NCI-H82 (cell line): ENCODE results near the gene RASA4.
"Not testable (repeated sequence)": the region's sequence is repeated elsewhere in the genome, so short reads cannot be mapped to it uniquely, and the experiment has no call there.

Experiments used
- DNase-seq: peaks from one replicate; lab custom pipeline; 2025; lab: John Stamatoyannopoulos, UW

Gene RASA4

DNA sequence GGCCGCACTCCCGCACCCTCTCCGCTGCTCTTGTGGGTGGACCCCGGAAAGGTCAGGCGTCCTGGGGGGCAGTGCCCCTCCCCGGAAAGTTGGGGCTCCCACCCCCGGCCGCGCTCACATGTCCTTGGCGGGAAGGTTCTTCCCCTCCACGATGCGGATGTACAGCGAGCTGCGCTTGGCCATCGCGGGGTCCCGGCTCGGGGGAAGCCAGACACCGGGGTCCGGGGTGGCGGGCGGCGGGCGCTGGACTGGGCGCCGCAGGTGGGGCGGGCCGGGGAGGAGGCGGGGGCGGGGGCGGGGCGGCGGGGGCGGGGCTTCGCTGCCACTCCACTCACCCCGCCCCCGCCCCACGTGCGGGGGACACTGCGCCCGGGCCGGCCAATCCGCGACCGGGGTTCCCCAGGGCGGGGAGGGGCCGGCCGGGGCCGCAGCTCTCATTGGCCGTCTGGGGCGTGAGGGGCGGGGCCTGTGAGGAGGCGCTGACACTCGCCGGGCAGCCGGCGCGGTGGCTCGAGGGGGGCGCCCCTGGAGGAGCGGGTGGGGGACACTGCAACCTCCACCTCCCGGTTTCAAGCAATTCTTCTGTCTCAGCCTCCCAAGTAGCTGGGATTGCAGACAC is at the start of gene RASA4:
Gene RASA4 (minus strand): TSS at position 250 of the 619 bp plus-strand sequence. CDS start 67 bp downstream, at position 183.
- DNase-seq: not testable (repeated sequence)

DNA sequence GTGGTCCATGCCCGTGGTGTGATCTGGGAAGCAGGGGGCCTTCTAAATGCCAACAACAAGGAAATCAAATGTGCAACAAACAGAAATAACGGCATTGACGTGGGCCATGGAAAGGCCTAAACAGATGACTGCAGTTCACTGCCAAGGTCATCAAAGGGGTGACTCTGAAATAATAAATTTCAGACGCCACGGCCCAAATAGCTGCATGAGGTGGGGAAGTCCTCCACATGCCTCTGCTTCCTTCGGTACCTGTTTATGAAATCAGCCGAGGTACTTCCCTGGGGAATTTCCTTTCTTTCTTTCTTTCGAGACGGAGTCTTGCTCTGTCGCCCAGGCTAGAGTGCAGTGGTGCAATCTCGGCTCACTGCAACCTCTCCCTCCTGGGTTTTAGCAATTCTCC is 48.2 kb upstream of the RASA4 start:
- not testable (repeated sequence) for DNase-seq

DNA sequence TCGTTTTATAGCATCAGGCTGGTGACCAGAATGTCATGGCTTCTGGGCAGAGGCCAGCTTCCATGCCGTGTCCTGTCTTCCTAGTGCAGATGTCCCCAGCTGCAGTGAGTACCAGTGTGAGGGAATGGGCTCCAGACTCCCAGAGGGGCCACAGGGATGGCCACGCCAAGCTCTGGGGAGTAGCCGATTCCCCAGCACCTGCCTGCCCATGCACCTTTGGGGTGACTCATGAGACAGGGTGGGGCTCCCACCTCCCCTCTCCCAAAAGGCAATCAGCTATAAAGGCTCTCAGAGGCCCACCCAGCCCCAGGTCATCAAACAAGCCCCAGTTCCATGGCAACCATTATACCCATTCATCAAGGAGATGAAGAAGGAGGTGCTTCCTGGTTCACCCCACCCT is 33.4 kb upstream of the RASA4 start, which contains the start of gene SPDYE2B:
Gene SPDYE2B (plus strand): TSS at position 396 of the 400 bp plus-strand sequence. CDS start 2,030 bp downstream, outside the sequence.
- not testable (repeated sequence) for DNase-seq

DNA sequence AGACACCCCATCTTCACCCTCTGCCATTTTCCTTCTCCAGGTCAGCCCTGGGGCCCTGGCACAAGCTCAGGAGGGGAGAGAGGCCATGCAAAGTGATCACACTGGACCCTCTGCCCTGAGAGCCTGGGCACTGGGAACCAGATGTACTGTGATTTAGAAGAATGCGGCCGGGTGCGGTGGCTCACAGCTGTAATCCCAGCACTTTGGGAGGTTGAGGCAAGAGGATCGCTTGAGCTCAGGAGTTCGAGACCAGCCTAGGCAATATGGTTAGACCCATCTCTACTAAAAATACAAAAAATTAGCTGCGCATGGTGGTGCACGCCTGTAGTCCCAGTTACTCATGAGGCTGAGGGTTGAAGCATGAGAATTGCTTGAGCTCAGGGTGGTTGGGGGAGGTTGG is 31.3 kb upstream of the RASA4 start:
- DNase-seq: not testable (repeated sequence)

DNA sequence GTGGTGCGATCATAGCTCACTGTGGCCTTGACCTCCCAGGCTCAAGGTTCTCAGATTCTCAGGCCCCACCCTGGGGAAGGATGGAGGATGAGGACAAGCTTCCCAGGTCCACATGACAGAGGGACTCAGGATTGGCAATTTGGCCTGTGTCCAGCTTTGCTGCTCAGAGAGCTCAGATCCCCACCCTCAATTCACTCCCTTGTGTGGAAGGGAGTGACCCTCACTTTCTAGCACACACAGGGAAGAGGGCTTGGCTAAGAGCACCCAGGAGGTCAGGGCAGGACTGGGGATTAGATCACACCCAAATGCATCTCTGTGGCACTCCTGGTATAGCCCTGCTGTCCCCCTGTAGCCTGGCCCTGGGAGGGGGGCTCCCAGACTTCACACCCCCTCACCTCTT is 26.8 kb upstream of the RASA4 start:
- DNase-seq: not testable (repeated sequence)

DNA sequence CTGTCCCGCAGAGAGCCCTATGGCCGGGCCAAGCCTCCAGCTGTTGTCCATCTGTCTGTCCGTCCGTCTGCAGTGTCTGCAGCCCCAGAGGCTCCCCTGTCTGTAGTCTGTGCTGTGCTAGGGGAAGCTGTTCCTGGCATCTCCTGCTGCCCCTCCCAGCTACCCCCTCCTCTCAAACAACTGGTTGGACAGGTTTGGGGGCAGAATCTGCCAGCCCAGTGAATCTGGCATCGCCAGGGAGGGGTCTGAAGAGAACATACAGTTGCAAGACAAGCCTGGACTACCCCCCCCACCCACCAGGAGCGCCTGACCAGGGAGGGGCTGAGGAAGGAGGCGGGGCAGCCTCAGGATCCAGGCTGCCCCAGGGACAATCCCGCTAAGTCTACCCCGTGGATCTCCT is 26.1 kb upstream of the RASA4 start, which contains the start of gene UPK3BL1:
Gene UPK3BL1 (minus strand): TSS at position 101 of the 400 bp plus-strand sequence. CDS start 50 bp downstream, at position 51.
- DNase-seq: not testable (repeated sequence)

DNA sequence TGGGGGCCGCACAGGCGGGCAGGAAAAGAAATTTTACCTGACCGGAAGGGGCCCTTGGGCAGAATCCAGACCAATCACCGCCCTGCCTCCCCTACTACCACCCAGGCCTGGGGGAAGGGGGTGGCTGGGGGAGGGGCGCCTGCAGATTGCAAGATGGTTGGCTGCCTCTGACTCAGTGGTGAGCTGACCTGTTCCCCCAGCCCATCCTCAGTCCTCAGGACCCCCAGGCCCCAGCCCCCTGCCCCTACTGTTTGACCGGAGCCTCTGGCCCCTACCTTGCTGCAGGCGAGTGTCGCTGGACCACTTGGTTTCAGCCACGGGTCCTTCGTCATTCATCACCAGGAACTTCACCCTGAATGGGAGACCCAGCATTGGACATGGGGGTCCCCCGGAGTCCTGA is 22.3 kb upstream of the RASA4 start:
- DNase-seq: not testable (repeated sequence)

DNA sequence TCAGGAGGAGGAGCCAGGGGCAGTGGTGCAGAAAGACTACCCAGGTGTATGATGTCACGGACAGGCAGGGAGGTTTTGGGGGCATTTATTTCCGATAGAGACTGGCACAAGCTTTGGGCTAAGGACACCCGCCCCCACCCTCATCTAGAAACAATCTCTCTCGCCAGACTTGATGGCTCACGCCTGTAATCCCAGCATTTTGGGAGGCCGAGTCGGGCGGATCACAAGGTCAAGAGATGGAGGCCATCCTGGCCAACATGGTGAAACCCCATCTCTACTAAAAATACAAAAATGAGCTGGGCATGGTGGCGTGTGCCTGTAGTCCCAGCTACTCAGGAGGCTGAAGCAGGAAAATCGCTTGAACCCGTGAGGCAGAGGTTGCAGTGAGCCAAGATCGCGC is 20.4 kb upstream of the RASA4 start:
- not testable (repeated sequence) for DNase-seq

DNA sequence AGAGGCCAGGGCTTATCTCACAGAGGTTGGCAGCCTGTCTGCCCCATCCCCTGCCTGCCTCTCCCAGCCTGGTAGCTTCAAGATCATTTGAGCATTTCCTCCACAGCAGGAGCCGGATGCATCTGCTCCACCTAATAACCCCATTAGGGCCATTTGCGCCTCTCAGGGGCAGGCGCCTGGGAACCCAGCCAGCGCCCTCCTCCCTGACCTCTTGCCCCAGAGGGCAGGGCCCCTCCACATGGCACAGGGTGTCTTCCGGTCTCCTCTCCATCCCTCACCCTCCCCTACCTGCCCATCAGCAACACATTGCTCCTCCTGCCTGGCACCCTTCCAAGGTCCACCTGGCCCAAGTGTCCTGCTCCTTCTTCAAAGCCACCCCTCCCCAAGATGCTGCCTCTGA is 18.8 kb upstream of the RASA4 start:
- DNase-seq: not testable (repeated sequence)

DNA sequence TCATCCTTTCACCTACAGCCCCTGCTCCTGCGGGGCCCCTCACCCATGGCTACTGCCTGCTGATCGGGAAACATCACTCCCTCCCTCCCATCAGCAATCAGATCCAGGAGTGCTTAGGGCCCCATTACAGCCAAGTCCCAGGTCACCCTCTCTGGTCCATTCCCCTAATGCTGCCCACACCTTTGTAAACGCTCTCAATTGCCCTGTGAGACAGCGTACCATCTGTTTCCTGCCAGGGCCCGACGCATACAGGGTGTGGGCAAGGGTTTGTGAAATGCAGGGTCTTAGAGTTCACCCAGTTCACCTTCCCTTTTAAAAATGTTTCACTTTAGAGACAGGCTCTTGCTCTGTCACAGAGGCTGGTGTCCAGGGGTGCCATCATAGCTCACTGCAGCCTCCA is 17.7 kb upstream of the RASA4 start:
- DNase-seq: not testable (repeated sequence)

DNA sequence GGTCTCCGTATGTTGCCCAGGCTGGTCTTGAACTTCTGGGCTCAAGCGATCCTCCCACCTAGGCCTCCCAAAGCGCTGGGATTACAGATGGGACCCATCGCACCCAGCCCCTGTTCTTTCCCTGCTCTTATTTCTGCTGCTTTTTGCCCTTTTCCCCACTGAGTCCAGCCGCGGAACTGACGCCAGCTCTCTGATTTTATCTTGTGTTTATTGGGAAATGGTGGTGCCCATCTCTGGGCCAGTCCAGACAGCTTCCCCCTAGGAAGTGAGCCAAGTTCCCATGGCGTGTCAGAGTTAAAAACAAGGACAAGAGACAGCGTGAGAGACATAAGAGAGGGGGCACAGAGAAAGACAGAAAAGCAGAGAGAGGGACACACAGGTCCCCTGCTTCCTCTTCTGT is 14.1 kb upstream of the RASA4 start:
- not testable (repeated sequence) for DNase-seq

DNA sequence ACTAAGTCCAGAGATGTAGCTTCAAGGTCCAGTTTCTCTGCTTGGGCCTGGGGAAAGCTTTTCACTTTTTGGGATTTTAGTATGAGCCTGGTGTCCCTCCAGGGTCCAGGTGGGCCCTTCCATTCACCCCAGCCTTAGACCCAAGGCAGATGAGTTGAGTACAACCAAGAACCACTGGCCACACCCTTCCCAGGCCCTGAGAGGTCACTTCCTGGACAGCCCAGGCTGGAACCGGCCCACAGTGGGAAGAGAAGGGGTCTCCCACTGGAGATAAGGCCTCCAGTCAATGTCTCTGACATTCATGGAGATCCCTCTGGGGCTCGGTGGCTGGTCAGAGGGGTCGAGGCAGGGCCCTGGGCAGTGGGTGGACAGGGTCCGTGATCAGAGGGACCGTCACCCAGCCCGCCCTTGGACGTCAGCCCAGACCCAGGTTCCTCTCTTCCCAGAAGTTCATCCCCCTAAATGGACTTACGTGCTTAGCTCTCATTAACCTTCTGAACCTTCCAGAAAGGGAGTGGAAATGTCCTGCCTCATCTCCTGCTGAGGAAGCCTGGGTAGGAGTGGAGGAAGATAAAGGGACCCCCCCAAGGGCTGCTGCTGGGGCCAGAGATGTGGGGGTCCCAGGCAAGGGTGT is 10.8 kb upstream of the RASA4 start:
- not testable (repeated sequence) for DNase-seq

DNA sequence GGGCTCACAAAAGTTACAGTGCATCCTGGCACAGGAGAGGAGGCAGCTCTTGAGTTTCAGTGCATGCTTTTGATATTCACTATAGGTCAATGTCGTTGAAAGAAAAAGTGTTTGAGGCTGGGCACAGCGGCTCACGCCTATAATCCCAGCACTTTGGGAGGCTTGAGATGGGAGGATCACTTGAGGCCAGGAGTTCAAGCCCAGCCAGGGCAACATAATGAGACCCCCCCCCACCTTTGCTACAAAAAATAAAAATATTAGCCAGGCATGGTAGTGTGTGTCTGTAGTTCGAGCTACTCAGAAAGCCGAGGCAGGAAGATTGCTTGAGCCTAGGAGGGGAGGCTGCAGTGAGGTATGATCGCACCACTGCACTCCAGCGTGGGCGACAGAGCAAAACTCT is 1.6 kb upstream of the RASA4 start:
- not testable (repeated sequence) for DNase-seq

DNA sequence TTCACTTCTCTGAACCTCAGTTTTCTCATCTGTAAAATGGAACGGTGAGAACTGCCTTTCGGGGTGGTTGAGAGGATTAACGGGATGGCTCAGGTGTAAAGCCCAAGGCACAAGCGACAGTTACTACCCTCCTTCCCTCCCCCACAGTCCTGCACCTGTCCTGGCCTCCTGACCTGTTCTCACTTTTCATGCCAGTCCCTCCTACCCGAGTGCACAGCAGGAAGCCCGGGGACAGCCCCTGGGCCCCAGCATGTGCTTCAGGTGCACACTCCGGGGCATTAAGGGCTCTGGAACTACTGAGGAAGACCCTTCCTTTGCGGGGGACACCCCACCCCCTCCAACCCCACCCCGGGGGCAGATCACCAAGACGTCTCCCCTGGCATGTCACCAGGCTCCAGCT is 626 bp downstream of the RASA4 start:
- DNase-seq: not testable (repeated sequence)

DNA sequence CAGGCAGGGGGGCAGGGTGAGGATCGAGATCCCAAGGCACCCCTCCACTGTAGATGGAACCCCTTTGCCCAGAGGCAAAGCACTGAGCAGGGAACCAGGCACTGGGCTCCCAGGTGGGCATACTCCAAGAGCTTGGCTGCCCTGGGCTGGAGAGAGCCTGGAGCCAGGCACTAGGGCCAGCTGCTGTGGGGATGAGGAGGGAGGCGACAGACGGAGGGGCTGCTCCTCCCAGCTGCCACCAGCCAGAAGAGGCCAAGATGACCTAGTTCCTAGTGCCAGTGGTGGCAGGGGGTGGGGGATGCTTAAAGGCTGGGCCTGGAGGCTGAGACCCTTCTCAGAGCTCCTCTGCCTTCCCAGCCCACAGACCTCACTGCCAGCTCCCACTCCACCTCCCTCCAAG is 1.7 kb downstream of the RASA4 start:
- not testable (repeated sequence) for DNase-seq

DNA sequence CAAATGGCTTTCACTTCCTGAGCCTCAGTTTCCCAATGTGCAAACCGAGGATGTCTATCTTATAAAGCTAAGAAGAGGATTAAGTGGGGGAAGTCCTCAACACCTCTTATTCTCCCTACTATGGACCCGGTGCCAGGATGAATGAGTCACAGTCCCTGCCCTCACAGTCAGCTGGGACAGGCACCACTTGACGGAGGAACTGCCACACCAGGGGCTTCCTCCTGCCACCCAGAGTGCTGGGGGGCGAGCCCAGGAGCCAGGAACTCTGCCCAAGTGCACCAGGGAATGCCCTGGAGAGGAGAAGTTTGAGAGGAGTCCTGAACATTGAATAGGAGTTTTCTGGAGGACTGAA is 2.2 kb downstream of the RASA4 start:
- not testable (repeated sequence) for DNase-seq

DNA sequence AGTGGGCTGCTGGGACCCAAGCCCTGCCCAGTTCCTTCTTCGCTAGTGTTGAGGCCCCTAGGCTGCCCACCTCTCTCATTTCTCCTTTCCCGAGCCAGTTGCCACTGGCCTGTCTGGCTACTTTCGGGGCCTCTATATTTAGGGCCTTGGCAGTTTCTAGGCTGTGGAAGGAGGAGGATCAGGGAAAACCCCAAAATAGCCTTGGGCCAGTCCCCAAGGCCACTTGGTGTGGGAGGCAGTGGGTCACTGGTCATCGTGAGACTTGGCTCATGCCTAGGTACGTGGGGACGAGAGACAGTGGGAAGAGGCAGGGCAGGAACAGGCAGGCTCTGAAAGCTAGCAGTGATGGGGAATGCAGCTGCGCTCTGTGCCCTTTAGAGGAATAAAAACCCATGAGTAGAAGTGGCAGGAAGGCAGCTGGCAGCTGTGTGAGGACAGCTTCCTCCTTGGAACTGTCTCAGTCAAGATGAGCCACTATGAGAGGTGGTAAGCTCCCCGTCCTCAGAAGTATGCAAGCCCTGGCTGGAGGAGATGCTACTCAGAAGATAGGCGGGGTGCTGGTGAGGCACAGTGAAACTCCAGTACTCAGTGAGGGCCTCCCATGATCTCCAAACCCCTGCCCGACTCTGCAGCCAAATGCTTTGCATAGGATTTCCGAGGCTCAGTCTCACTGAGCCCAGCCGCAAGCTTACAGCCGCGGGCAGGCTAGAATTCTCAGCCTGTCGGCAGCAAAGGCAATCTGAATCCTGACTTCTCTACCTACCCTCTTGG is 2.8 kb downstream of the RASA4 start:
- not testable (repeated sequence) for DNase-seq

DNA sequence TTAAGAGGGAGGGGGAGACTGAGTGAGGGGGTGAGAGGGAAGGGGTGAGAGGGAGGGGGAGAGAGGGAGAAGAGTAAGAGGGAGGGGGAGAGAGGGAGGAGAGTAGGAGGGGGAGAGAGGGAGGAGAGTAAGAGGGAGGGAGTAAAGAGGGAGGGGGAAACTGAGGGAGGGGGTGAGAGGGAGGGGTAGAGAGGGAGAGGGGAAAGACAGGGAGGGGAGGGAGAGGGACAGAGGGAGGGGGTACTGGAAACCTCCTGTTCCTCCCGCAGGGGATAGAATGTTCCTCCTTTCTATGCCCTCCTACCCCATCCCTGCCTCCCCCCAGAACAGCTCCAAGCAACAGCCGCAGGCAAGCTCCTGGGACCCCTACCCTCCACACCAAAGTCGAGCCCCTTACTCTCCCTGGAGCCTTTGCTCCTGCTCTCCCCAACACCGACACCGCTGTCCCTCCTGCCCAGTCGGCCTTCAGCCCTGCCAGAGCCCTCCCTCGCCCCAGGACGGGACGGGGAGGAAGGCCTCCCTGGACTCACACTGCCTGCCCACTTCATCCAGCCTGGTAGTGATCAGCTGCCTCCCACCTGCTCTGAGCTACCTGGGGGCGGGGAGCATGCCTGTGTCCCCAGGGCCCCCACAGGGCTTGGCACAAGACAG is 4.8 kb downstream of the RASA4 start:
- DNase-seq: not testable (repeated sequence)

DNA sequence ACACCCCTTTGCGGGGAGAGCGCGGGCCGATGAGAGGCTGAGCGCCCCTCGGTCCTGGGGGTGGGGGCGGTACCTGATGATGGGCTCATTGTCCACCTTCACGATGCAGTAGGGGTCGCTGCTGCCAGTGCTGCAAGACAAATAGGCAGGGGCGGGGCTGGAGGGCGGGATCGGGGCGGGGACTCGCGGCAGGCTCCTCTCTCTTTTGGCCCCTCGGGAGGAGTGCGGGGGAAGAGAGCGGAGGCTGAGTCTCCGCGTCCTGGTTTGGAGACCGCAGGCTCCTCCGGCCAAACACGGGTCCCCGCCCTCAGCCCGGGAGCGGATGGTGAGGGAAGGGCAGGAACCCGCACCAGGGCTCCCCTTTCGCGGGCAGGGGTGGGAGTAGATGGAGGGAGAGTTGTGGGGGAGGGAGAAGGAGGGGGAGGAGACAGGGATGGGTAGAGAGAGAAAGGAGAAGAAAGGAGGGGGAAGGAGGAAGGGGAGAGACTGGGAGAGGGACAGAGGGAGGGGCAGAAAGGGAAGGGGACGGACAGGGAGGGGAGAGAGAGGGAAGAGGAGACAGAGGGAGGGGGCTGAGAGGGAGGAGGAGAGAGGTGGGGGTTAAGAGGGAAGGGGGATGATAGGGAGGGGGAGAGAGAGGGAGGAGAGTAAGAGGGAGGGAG is 5.4 kb downstream of the RASA4 start:
- DNase-seq: not testable (repeated sequence)

DNA sequence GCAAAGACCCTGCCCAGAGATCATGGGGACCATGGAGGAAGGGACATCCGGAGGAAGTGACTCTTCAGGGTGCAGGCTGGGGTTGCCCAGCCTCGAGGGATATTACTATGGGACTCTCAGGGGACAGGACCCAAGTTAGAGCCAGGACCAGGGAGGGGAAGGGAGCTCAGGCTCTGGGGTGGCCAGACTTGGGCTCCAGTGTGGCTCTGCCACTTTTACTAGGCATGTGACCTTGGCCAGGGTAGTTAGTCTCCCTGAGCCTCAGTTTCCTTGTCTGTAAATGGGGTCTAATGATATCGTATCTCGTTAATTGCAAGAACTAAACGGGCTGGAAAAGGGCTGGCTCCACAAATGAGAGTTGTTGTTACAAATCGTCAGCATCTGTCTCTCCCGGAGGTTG is 6.1 kb downstream of the RASA4 start:
- DNase-seq: not testable (repeated sequence)

DNA sequence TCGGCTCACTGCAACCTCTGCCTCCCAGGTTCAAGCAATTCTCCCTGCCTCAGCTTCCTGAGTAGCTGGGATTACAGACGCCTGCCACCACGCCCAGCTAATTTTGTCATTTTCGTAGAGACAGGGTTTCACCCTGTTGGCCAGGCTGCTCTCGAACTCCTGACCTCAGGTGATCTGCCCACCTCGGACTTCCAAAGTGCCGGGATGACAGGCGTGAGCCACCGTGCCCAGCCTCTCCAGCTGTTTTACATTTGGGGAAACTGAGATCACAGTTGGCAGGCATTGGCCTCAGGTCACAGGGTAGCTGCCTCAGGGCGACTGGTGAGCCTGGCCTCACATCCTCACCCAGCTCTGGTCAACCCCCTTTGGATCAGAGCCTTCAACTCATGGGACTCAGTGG is 6.8 kb downstream of the RASA4 start:
- DNase-seq: not testable (repeated sequence)

DNA sequence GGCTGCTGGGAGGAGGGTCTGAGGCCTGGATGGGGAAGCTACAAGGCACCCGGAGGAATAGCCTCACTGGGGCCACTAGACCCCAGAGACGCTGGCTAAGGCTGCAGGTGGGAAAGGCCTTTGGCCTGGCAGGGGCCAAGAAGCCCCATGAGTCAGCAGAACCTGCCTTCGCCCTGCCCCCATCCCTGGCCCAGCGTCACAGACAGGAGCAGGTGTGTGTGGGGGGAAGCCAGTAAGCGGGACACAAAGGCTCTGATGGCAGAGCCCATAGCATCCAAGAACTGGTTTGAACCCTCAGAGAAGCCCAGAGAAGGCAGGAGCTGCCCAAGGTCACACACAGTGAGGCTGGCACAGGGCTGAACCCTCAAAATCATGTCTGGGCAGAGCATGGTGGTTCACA is 9.7 kb downstream of the RASA4 start:
- DNase-seq: not testable (repeated sequence)
